ENCODE measurements around the gene SEMA6D. TPM values are rescaled to one million over a fixed set of nuclear protein-coding genes. Genes with fewer than 3 reads are reported as not detected.

The SEMA6D gene
- total RNA-seq, 3 donors from 2014 or later (not counting 1 experiment from before 2014, with no cell fraction given): not detected

GRCh38 chr15:47750740-47751262 lies 33.5 kb downstream of the SEMA6D start:
- H3K9me3 Mint-ChIP-seq: peaks cover 10 to 13% of the 10 kb centered on the region in 2 donors
- H3K9me3 ChIP-seq (ENCODE audit: control insufficient read depth, insufficient read depth, low read length): no peaks in the 10 kb centered on the region
- H3K27ac ChIP-seq (ENCODE audit: low read length): no peak overlapping the region
- TF ChIP-seq, protein P1, sequence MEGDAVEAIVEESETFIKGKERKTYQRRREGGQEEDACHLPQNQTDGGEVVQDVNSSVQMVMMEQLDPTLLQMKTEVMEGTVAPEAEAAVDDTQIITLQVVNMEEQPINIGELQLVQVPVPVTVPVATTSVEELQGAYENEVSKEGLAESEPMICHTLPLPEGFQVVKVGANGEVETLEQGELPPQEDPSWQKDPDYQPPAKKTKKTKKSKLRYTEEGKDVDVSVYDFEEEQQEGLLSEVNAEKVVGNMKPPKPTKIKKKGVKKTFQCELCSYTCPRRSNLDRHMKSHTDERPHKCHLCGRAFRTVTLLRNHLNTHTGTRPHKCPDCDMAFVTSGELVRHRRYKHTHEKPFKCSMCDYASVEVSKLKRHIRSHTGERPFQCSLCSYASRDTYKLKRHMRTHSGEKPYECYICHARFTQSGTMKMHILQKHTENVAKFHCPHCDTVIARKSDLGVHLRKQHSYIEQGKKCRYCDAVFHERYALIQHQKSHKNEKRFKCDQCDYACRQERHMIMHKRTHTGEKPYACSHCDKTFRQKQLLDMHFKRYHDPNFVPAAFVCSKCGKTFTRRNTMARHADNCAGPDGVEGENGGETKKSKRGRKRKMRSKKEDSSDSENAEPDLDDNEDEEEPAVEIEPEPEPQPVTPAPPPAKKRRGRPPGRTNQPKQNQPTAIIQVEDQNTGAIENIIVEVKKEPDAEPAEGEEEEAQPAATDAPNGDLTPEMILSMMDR (IDR thresholded peaks at IDR 0.05): no peak
- no peak overlapping the region for H3K27ac Mint-ChIP-seq
- no peaks in the 10 kb centered on the region for H3K4me1 ChIP-seq (ENCODE audit: control insufficient read depth, insufficient read depth, low read length)
- no peaks in the 10 kb centered on the region for H3K36me3 Mint-ChIP-seq
- H3K27me3 Mint-ChIP-seq (ENCODE audit: low read depth in 2 of 2): no peaks in the 10 kb centered on the region
- ATAC-seq (no peak), DNase-seq (no peak)
- H3K4me1 Mint-ChIP-seq: no peaks in the 10 kb centered on the region
- no peaks in the 10 kb centered on the region for H3K27me3 ChIP-seq (ENCODE audit: control insufficient read depth, insufficient read depth, low read length)
- WGBS (ENCODE audit: insufficient coverage): 91% methylated on average over 3 of the region's 4 CpGs
- H3K4me3 ChIP-seq (ENCODE audit: low read length): no peak overlapping the region
- no peak overlapping the region for H3K4me3 Mint-ChIP-seq
- intact Hi-C loops (cut with micrococcal nuclease): no loop called here
- no peaks in the 10 kb centered on the region for H3K36me3 ChIP-seq (ENCODE audit: control insufficient read depth, insufficient read depth, low read length)

GRCh38 chr15:47753591-47753990 lies 36.3 kb downstream of the SEMA6D start:
- Mint-ChIP-seq H3K36me3 (no peaks in the 10 kb centered on the region), H3K4me1 (no peaks in the 10 kb centered on the region), H3K4me3 (no peak overlapping the region), H3K9me3 (peaks cover 10 to 13% of the 10 kb centered on the region in 2 donors), H3K27me3 (ENCODE audit: low read depth in 2 of 2) (no peaks in the 10 kb centered on the region), H3K27ac (no peak overlapping the region)
- ATAC-seq (no peak), DNase-seq (no peak)
- Histone ChIP-seq H3K27me3 (ENCODE audit: control insufficient read depth, insufficient read depth, low read length) (no peaks in the 10 kb centered on the region), H3K4me1 (ENCODE audit: control insufficient read depth, insufficient read depth, low read length) (no peaks in the 10 kb centered on the region), H3K27ac (ENCODE audit: low read length) (no peak overlapping the region), H3K36me3 (ENCODE audit: control insufficient read depth, insufficient read depth, low read length) (no peaks in the 10 kb centered on the region), H3K4me3 (ENCODE audit: low read length) (no peak overlapping the region), H3K9me3 (ENCODE audit: control insufficient read depth, insufficient read depth, low read length) (no peaks in the 10 kb centered on the region)
- WGBS (ENCODE audit: insufficient coverage): 95% methylated on average over 4 of the region's 4 CpGs
- TF ChIP-seq, protein P1 (IDR thresholded peaks at IDR 0.05): no peak
- intact Hi-C loops (cut with micrococcal nuclease): no loop called here

- intact Hi-C loops (cut with micrococcal nuclease): no loop called here
- Histone ChIP-seq H3K9me3 (ENCODE audit: control insufficient read depth, insufficient read depth, low read length) (no peaks in the 10 kb centered on the region), H3K27me3 (ENCODE audit: control insufficient read depth, insufficient read depth, low read length) (no peaks in the 10 kb centered on the region), H3K4me3 (ENCODE audit: low read length) (no peak overlapping the region), H3K36me3 (ENCODE audit: control insufficient read depth, insufficient read depth, low read length) (no peaks in the 10 kb centered on the region), H3K4me1 (ENCODE audit: control insufficient read depth, insufficient read depth, low read length) (no peaks in the 10 kb centered on the region), H3K27ac (ENCODE audit: low read length) (no peak overlapping the region)
- Mint-ChIP-seq H3K27me3 (ENCODE audit: low read depth in 2 of 2) (no peaks in the 10 kb centered on the region), H3K4me1 (no peaks in the 10 kb centered on the region), H3K36me3 (no peaks in the 10 kb centered on the region), H3K9me3 (peaks cover 10 to 13% of the 10 kb centered on the region in 2 donors), H3K27ac (no peak overlapping the region), H3K4me3 (no peak overlapping the region)
- no peak for DNase-seq
- TF ChIP-seq, protein P1 (IDR thresholded peaks at IDR 0.05): no peak
- no peak for ATAC-seq
Measured at GRCh38 chr15:47754312-47754711, 37.0 kb downstream of the SEMA6D start.

- H3K36me3 Mint-ChIP-seq: no peaks in the 10 kb centered on the region
Measured at GRCh38 chr15:47755941-47756340, 38.6 kb downstream of the SEMA6D start.

More at GRCh38 chr15:47755941-47756340, 38.6 kb downstream of the SEMA6D start:
- no peaks in the 10 kb centered on the region for H3K9me3 ChIP-seq (ENCODE audit: control insufficient read depth, insufficient read depth, low read length)
- H3K4me3 ChIP-seq (ENCODE audit: low read length): no peak overlapping the region
- Mint-ChIP-seq H3K9me3 (peaks cover 10 to 13% of the 10 kb centered on the region in 2 donors), H3K27ac (no peak overlapping the region), H3K4me3 (no peak overlapping the region), H3K27me3 (ENCODE audit: low read depth in 2 of 2) (no peaks in the 10 kb centered on the region), H3K4me1 (no peaks in the 10 kb centered on the region)
- no peaks in the 10 kb centered on the region for H3K36me3 ChIP-seq (ENCODE audit: control insufficient read depth, insufficient read depth, low read length)
- TF ChIP-seq, protein P1 (IDR thresholded peaks at IDR 0.05): no peak
- H3K4me1 ChIP-seq (ENCODE audit: control insufficient read depth, insufficient read depth, low read length): no peaks in the 10 kb centered on the region
- no peak for DNase-seq
- no peak for ATAC-seq
- WGBS (ENCODE audit: insufficient coverage): 83% methylated on average over 1 of the region's 2 CpGs
- no peaks in the 10 kb centered on the region for H3K27me3 ChIP-seq (ENCODE audit: control insufficient read depth, insufficient read depth, low read length)
- intact Hi-C loops (cut with micrococcal nuclease): no loop called here
- no peak overlapping the region for H3K27ac ChIP-seq (ENCODE audit: low read length)

All from natural killer cell (primary cell).